Stimulated activated CD8-positive, alpha-beta memory T cell treated with anti-CD3 and anti-CD28 coated beads, Interleukin-2, amount 100 ng/mL, for 1 hour (primary cell): ENCODE data around the gene PRICKLE2.
"Not testable (repeated sequence)": the region's sequence is repeated elsewhere in the genome, so short reads cannot be mapped to it uniquely, and the experiment has no call there.

Experiments
- DNase-seq, 2 donors: peaks; one replicate each; pipeline ENCODE4 v3.0.0-alpha.2; 2020; ENCODE audit warnings: low read depth in 2 of 2

The PRICKLE2 gene

DNA sequence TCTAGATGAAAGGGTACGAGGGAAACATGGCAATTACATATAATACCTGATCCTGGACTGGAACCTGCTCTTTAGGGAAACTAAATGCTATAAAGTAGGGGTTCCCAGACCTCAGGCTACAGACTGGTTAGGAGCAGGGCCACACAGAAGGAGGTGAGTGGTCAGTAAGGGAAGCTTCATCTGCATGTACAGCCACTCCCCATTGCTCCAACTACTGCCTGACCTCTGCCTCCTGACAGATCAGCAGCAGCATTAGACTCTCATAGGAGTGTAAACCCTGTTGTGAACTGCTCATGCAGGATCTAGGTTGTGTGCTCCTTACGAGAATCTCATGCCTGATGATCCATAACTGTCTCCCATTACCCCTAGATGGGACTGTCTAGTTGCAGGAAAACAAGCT is 123.1 kb downstream of the PRICKLE2 start:
- DNase-seq: no peak

DNA sequence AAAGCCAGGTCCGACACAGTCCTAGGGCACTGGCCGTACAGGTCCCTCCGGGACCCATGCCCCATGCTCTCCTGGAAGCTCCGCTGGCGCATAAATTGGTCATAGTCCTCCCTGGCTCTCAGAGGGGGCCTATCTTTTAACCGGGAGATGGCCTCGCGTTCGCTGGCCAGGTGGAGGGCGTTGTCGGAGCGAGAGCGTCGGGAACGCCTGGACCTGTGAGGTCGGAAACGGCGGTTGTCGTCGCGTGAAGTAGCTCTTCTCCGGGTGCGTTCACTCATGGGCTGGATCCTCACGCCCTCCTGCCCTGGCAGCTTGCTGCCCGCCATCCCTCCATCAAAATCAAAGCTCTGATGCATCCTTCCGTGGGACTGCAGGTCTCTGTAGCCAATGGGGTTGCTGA is 126.0 kb downstream of the PRICKLE2 start:
- no peak for DNase-seq

DNA sequence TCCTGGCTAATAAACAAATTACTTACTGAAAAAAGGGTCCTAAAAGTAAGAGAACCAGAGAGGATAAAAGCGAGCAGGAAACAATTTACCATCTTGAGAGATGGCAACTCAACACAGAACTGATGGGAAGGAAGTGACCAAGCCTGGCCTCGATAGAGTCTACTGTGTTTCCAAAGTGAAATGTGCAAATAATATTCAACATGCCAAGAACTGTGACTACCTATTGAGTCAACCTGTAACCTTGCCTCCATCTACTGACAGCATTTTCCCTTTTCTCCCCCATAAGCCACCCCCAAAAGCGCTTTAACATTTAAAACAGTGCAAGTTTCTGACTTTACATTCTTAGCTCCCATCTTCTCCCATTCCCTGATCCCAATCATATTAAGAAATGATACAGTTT is 126.6 kb downstream of the PRICKLE2 start:
- DNase-seq: no peak

DNA sequence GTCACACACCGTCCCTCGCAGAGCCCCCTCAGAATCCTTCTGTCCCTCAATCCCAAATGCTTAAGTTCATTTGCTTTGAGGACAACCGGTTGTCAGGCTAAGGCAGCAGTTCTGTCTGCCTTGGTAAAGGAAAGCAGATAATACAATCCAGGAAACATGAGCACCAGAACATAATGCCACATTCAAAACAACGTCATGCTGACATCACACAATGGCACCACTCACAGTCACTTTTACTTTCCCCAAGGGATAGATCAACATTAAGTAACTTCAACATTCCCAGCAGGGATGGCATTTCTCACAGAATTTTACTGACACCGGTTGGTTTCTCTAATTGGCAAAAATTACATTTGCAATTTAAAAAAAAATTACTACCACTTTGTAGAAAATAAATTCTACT is 127.3 kb downstream of the PRICKLE2 start:
- no peak for DNase-seq

DNA sequence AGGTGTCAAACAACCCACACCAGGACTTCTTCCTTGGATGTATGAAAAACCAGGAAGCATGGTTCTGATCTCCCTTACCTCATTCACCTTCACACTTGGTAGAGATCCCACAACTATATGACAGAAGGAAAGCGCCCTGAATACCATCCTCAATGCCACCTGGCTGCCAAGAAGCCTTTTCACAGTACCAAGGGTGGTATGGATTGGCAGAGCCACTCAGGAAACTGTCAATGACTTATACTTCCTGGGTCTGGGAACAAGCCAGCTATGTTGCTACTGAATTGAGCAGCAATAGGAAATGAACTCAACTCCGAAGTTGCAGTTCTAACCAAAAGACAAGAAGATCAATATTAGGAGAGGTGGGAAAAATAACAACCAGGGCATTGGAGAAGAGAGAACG is 129.5 kb downstream of the PRICKLE2 start:
- DNase-seq: no peak

DNA sequence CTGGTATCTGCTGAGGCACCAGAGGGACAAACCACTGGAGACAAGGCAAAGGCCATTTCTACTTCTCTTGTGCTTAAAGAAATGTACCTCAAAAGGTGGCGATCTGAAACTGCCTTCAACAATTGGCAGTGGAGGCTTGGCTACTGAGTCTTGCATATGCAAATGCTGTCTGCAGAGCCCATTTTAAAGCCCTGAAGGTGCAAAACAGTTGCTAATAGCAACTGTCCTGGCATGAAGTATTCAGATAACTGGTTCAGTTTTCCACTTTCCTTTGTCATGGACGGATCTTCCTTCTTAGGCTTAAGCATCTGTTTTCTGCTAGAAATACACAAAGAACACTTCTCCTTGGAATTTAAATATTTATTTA is 130.6 kb downstream of the PRICKLE2 start:
- DNase-seq: no peak

DNA sequence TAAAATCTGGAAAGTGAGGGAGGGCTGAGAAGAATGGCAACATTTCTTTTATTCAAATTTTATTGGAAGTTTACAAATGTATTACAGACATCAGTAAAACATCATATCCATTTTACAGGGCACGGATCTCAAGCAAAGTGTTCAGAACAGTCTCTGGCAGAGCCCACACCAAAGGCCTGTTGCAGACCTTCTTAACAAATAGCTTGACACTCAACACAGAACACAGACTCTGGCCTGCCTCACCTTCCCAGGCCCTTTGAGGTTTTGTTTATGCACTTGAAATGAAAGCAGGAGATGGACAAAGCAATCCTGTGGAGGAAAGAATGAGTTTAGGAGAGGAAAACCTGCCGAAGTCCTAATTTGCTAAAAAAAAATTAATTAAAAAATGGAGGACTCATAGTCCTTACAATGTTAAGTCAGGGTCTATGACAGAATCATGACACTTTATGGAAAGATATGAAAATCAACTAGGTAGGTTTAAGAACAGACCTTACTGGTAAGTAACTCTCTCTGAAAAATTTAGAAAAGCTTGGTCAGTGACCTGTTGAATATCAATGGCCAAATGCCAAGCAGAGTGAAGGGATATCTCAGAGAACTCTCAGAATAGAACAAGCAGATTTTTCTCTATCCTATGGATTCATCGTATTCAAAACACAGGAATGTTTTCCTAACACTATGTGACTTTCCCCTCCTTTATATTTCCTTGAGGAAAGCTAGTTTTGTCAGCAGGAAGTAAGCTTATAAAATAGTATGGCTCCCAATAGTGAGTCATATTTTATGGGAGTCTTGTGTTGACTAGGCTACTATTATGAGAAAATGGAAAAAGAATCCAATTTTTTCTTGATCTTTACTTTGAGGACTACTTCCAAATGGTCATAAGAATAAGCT is 131.2 kb downstream of the PRICKLE2 start:
- DNase-seq: no peak

DNA sequence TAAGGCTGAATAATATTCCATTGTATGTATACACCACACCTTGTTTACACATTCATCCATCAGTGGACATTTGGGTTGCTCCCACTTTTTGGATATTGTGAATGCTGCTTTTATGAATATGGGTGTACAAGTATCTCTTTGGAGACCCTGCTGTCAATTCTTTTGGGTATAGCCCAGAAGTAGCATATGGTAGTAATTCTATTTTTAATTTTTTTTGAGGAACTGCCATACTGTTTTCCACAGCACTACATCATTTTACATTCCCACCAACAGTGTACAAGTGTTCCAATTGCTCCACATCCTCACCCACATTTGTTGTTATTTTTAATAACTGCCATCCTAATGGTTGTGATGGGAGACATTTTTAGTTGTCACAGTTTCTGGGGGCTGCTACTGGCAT is 132.1 kb downstream of the PRICKLE2 start:
- DNase-seq: no peak

DNA sequence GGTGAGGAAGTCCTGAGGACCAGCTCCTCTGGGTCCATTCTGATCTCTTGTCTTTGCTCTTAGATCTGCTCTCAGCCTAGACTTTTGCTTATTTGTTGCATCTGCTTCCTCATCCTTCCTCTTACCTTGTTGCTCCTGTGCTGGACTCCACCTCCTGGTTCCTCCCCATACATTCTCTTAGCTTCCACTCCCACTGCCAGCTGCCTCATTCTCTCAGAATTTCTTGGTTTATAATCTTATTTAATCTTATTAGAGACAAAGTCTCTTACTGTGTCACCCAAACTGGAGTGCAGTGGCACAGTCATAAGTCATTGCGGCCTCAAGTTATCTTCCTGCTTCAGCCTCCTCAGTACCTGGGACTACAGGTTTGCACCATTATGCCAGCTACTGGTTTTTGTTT is 133.8 kb downstream of the PRICKLE2 start:
- DNase-seq: no peak

DNA sequence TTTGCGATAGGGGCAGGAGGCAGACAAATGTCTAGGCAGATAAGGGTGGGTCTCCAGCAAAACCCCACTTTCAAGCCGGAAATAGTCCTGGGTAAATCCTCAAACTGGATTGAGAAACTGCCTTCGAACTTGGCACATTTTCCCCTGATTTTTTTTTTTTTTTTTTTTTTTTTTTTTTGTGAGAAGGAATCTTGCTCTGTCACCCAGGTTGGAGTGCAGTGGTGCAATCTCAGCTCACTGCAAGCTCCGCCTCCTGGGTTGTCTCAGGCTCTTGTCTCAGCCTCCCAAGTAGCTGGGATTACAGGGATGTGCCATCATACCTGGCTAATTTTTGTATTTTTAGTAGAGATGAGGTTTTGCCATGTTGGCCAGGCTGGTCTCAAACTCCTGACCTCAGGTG is 135.9 kb downstream of the PRICKLE2 start:
- not testable (repeated sequence) for DNase-seq

DNA sequence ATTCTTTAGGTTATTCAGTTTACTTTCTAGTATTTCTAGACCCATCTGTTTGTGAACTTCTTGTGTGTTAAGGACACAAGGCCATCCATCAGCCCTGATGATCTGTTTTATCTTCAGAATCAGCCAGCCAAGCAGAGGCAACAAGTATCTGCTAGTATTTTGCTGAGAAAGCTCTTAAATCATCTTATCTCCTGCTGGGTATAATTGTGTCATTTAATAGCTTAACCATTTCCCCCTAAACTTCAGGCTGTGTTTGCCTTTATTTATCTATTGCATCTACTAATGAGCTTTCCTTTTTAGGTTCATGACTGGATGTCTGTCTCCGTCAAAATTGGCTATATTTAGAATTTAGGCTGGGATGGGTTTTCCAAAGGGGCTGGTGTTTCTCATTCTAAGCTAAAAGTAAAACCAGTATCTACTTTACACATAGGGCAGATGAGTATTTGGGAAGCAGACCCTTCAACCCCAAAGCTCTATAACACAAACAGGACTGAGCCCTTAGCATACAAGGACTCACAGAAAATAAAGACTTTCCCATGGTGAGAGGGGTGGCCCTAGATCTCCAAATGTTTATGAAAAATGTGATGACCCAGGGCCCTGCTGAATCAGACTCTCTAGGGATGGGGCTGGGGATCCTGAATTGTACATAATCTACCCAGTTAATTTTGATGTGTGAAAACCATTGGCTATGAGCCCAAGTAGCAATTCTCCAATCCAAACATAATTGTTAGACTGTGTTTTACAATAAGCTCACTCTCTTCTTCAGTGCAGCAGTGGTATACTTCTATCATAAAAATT is 136.7 kb downstream of the PRICKLE2 start:
- no peak for DNase-seq

DNA sequence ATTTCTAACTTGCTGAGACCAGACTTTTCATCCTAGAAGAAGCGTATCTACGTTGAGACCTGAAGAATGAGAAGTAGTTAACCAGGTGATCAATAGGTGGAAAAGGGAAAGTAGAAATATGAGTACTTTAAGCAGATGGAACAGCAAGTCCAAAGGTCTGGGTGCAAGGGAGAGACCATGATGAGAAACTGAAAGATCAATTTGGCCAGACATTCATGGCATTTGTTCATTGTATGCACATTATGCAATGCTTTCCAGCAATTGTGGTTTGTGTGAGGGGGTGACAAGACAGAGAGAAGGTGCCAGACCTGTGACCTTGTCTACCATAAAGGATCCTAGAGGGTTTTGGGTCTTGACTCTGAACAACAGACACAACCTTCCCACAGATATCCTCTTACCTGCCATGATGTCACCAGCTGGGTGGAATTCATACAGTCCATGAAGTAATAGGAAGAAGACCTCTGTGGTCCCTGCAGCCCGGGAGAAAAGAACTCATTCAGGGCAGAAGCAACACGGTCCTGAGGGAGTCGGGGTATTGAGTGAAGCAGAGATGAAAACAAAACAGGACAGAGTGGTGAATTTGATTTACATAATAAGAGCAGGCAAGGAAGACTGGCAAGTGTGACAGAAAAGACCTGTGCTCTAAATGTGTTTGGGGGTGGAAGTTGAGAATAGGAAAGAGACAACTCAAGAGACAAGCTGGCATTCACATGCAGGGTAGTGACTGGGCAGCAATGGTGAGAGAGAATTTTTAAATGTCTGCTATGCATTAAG is 138.6 kb downstream of the PRICKLE2 start:
- DNase-seq: no peak

DNA sequence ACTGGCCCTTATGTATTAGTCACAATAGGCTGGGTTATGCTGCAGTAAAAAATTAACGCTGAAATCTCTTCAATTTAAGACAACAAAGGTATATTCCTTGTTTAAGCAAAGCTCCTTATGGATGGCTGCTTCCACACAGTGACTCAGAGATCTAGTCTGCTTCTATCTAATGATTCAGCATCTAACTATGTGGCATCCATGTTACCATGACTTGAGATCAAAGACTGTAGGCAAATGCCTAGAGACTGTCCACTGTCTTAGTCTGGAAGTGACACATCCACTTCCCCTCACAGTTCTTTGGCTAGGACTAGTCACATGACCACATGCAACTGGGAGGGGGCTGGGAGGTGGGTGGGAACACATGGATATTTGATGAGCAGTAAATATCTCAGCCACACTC is 140.6 kb downstream of the PRICKLE2 start:
- no peak for DNase-seq

DNA sequence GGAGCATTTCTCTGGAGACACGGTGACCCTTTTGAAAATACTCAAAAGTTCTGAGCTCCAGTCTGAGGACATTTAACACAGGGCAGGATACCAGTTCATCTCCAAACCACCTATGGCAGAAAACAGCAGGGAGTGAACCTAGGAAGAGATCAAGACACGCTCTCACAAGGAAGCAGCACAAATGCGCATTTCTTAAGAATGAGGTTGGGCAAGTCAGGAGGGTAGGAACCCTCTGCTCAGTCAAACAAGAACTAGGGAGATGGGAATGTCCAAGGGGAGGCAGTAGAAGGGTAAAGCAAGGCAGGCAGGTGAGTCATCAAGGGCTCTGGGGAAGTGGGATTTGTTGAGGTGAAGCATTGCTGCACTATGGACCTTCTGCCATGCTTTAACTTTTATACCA is 141.7 kb downstream of the PRICKLE2 start:
- DNase-seq: no peak

DNA sequence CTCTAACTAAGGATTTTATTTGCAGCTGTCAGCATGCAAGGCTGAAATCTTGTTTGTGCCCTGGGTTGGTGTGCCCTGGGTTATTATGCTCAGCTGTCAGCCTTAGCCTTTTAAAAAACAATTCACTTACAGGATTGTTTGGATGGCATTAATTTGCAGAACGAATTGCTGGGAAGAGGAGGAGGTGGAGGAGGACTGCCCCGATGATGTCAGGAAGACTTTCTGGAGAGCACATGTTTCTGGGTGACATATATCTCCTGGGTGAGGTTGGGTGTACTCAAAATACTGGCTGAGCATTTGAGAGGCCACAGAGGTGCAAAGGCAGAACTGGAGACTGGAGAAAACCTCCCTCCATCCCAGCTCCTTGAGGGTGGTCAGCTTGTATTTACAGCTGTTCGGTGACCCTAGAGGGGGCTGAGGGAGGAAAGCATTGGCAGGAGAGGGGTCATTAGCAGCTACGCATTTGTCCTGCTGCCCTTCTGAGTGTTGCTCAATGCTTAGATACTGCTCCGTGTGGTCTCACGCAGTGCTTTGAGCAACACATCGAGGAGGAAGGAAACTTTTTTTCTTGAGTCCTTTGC is 142.2 kb downstream of the PRICKLE2 start:
- no peak for DNase-seq

DNA sequence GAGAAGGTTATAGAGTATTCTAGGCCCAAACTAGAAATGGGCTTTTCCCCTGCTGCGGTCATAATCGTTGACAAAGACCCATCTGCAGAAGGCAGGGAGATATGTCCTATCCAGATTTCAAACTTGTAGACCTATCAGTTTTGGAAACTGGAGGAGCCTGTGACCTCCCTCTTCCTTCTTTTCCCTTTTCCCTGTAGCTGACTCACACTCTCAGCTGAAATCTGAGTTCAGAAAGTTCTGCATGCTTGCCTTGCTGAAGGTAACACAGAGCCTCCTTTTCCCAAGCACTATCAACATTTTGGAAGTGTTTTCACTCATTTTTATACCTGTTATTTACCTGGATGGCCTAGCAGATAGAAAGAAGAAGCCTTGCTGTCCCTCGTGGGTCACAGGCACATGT is 142.9 kb downstream of the PRICKLE2 start:
- DNase-seq: no peak

DNA sequence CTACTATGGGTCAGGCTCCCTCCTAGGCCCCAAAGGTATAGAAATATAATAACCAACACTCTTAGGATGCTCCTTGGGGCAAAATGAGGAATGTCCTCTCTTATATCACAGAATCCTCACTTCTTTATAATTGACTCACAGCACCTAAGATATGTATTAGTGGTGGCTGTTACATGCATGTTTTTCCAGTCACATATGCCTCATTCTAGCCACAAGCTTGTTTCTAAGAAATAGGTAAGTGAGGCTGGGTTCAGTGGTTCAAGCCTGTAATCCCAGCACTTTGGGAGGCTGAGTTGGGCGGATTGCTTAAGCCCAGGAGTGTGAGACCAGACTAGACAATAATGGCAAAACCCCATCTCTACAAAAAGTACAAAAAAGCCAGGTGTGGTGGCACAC is 144.0 kb downstream of the PRICKLE2 start:
- DNase-seq: no peak

DNA sequence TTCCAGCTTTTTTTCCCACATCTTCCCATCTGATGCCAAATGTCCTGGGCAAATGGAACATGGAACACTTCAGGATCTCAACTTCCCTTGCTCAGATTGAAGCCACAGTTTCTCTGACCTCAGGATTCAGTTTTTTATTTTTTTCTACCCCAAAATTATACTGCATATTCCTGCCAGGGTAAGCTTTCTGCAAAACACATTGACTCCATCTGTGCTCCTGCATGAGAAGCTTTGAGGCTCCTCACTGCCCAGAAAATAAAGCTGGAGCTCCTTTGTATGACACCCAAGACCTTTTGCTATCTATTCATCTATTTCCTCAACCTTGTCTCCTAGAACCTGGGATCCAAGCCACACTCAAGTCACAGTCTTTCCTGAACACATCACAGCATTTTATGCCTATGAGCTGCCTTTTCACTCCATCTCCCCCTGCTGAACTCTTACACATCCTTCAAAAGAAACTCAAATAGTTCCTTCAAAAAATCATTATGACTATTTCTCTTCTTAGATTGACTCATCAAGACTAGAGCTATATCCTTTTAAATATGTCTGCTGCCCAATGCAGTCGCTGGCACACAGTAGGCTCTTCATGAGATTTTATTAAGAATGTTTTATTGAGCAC is 144.5 kb downstream of the PRICKLE2 start:
- DNase-seq: no peak

DNA sequence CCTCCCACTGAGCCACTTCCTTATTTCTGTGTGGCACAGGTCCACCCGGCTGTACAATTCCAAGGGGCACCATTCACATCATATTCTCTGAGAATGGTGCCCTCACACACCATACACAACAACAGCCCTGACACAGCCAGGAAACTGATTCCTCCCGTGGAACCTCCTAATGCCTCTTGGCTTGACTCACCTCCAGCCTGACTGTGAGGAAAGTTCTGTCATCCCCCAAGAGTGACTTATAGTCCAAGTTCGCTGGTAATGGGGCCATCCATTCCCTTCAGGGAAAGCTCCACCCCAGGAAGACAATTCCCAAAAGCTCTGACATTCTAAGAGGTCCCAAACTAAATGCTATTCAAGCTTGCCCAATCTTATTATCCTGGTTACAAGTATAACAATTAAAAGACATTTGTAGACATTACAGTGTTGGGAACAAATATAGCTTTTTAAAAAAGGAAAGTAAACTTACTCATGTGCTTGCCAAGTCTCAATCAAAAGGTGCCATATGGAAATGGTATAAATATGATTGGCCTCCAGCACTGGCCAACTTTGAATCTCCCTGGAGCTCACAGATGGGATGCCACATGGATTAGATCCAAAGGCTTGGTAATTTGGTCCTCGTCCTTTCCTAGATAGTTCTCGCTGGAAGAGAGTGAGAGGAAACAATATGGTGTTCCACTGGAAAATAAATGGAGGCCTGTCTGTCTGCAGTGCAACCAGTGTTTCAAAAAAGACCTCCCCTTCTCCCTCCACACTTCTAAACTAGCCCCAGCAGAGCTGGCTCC is 145.7 kb downstream of the PRICKLE2 start:
- DNase-seq: no peak

DNA sequence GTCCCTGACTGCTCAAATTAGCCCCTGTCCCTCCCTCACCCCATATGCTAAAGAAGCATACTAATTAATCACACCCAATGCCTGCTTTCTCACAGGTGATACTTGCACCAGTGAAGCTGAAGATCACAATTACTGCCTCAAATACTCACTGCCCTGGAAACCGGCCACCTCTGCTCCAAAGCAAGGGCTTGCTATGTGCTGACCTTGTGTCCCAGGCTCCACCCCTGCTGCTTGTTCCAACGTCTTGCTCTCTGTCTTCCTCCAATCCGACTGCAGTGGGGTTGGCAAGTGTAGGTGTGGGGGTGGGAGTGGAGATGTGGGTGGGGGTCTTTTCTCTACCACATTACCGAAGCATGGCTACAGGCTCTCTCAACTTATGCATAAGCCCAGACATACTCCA is 146.3 kb downstream of the PRICKLE2 start:
- DNase-seq: no peak
